Kidney (tissue), 14 donors: ENCODE measurements around the gene MMRN2. TPM values are rescaled to one million over a fixed set of nuclear protein-coding genes. Genes with fewer than 3 reads are reported as not detected.
"Not testable (repeated sequence)": the region's sequence is repeated elsewhere in the genome, so short reads cannot be mapped to it uniquely, and the experiment has no call there.

Experiments used
- DNase-seq, 5 donors: peaks; one replicate each; pipeline ENCODE4 v3.0.0-alpha.2; 2013 to 2020
- FAIRE-seq: peaks from 2 replicates; lab custom pipeline; 2012; peaks lifted over from hg19 to GRCh38; lab: Jason Lieb, UNC
- H3K27ac ChIP-seq, 2 donors: one replicate each; pipeline ENCODE4 v1.7.0; 2013; ENCODE audit warnings: low read depth in 2 of 2, low read length in 2 of 2, inconsistent platforms in 1 of 2
- H3K27me3 ChIP-seq: one replicate; pipeline ENCODE4 v1.7.1; 2013; ENCODE audit warnings: low read length, inconsistent platforms; ENCODE audit not compliant: control insufficient read depth, insufficient read depth
- H3K36me3 ChIP-seq, 3 donors: one replicate each; pipeline versions ENCODE4 v1.7.0 to v1.7.1; 2013; ENCODE audit warnings: low read length in 3 of 3, control low read depth in 1 of 3, inconsistent platforms in 1 of 3; ENCODE audit not compliant: insufficient read depth in 3 of 3, control insufficient read depth in 2 of 3
- H3K4me1 ChIP-seq, 3 donors: one replicate each; pipeline versions ENCODE4 v1.7.0 to v1.7.1; 2013; ENCODE audit warnings: low read length in 3 of 3, inconsistent platforms in 1 of 3, low read depth in 1 of 3; ENCODE audit not compliant: control insufficient read depth in 2 of 3, insufficient read depth in 2 of 3
- H3K4me3 ChIP-seq, 3 donors: one replicate each; pipeline versions ENCODE4 v1.7.0 to v1.8.1; 2013; ENCODE audit warnings: low read length in 3 of 3, control low read depth in 1 of 3, inconsistent platforms in 1 of 3
- H3K9ac ChIP-seq, 3 donors: one replicate each; pipeline versions ENCODE4 v1.7.0 to v1.7.1; 2013; ENCODE audit warnings: low read length in 3 of 3, control low read depth in 1 of 3, inconsistent platforms in 1 of 3
- H3K9me3 ChIP-seq, 3 donors: one replicate each; pipeline versions ENCODE4 v1.7.0 to v1.7.1; 2013; ENCODE audit warnings: low read length in 3 of 3, control low read depth in 1 of 3, inconsistent platforms in 1 of 3; ENCODE audit not compliant: control insufficient read depth in 2 of 3, insufficient read depth in 1 of 3
- intact Hi-C: fragments of 100-400 bp; cut with DNase I; formaldehyde crosslinking; loops from one replicate; pipeline ENCODE4 v1.11.1; 2022
- polyA plus RNA-seq: library from polyadenylated mRNA; stranded (reverse); fragments of 350-450 nt; fragmentation: Illumina TruSeq; extraction: RNeasy Lipid Tissue Mini Kit (QIAGEN cat#74804); gene quantifications from one replicate; pipeline ENCODE4 v1.2.3, GENCODE V29; 2014; ENCODE audit warnings: low read depth, low replicate concordance; ENCODE audit not compliant: insufficient read depth
- total RNA-seq: library from RNA; stranded (reverse); fragmentation: NEBNext Ultra II Directional; extraction: Animal tissue kit (Norgen Biotek cat#: 25700); gene quantifications from one replicate; pipeline ENCODE4 v1.2.1, GENCODE V29; 2021
- TF ChIP-seq, protein P1 (sequence below): IDR thresholded peaks from 3 replicates; pipeline ENCODE4 v1.5.1; 2012; ENCODE audit warnings: mild to moderate bottlenecking, moderate library complexity, borderline replicate concordance; ENCODE audit not compliant: insufficient read depth; ENCODE audit errors: extremely low read depth
- donor health status: control.
- donor health status: control.
- donor health status: control.
- donor health status: control.
- donor health status: control.
- donor health status: DM: yes; HTN: yes; CAD: no.
- donor health status: Normal renal cell carcinoma (clear cell type).

The MMRN2 gene
- total and polyA plus RNA-seq, 2 donors from 2014 or later, result 19.9 to 65.9 TPM

GRCh38 chr10:86981716-86982115 lies 24.3 kb upstream of the MMRN2 start:
- TF ChIP-seq, protein P1, sequence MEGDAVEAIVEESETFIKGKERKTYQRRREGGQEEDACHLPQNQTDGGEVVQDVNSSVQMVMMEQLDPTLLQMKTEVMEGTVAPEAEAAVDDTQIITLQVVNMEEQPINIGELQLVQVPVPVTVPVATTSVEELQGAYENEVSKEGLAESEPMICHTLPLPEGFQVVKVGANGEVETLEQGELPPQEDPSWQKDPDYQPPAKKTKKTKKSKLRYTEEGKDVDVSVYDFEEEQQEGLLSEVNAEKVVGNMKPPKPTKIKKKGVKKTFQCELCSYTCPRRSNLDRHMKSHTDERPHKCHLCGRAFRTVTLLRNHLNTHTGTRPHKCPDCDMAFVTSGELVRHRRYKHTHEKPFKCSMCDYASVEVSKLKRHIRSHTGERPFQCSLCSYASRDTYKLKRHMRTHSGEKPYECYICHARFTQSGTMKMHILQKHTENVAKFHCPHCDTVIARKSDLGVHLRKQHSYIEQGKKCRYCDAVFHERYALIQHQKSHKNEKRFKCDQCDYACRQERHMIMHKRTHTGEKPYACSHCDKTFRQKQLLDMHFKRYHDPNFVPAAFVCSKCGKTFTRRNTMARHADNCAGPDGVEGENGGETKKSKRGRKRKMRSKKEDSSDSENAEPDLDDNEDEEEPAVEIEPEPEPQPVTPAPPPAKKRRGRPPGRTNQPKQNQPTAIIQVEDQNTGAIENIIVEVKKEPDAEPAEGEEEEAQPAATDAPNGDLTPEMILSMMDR, result no peak
- Histone ChIP-seq H3K9ac (no peak overlapping the region), H3K36me3 (no peaks in the 10 kb centered on the region), H3K27me3 (no peaks in the 10 kb centered on the region), H3K27ac (no peak overlapping the region), H3K4me1 (peaks cover 0 to 15% (median 13%) of the 10 kb centered on the region in 3 donors), H3K9me3 (no peaks in the 10 kb centered on the region), H3K4me3 (no peak overlapping the region)
- intact Hi-C loops, result no loop called here
- no peak for DNase-seq
- FAIRE-seq, result no peak

DNA sequence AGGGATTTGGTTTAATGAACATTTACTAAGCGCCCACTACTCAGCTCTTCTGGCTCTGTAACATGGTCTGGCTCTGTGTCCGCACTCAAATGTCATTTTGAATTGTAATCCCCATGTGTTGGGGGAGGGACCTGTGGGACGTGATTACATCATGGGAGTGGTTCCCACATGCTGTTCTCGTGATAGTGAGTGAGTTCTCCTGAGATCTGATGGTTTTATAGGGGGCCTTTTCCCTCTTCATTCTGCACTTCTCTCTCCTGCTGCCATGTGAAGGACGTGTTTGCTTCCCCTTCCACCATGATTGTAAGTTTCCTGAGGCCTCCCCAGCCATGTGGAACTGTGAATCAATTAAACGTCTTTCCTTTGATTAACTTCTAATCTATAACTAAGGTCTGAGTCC lies 23.6 kb upstream of the MMRN2 start:
- intact Hi-C loops, H3K27me3 ChIP-seq, H3K36me3 ChIP-seq, H3K9me3 ChIP-seq, H3K9ac ChIP-seq, FAIRE-seq, DNase-seq, H3K4me3 ChIP-seq: not testable (repeated sequence)
- Histone ChIP-seq H3K4me1 (peaks cover 0 to 15% (median 13%) of the 10 kb centered on the region in 3 donors), H3K27ac (peak overlapping the region; percentile 17 to 46)

DNA sequence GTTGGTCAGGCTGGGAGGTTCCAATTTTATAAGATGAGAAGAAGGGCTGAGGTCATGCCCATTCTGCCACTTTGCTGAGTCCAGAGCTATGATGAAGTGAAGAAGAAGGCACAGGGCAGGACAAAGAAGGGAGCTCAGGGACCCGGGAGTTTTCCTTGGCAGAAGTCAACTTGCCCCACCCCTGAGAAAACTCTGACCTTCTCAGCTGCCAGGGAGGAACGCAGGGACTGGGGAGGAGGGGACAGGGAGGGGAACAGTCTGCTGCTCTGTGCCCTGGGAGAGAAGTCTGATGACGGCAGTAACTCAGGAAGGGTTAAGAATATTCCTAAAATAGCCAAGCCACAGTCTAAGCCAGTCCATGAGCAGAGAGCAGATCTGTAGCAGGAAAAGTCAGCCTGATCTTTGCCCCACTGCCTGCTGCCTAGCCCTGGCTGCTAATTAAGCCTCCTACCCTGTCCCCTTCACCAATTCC lies 22.6 kb upstream of the MMRN2 start:
- TF ChIP-seq, protein P1, result no peak
- Histone ChIP-seq H3K9ac (no peak overlapping the region), H3K4me3 (no peak overlapping the region), H3K9me3 (no peaks in the 10 kb centered on the region), H3K27ac (peak overlapping the region; percentile 28 to 32), H3K36me3 (no peaks in the 10 kb centered on the region), H3K27me3 (no peaks in the 10 kb centered on the region), H3K4me1 (peaks cover 0 to 15% (median 13%) of the 10 kb centered on the region in 3 donors)
- peak in 1 of 5 donors; percentile 81 for DNase-seq
- no peak for FAIRE-seq
- intact Hi-C loops, result no loop called here

GRCh38 chr10:86979296-86979818 lies 21.9 kb upstream of the MMRN2 start:
- FAIRE-seq, result no peak
- TF ChIP-seq, protein P1, result no peak
- no peak for DNase-seq

DNA sequence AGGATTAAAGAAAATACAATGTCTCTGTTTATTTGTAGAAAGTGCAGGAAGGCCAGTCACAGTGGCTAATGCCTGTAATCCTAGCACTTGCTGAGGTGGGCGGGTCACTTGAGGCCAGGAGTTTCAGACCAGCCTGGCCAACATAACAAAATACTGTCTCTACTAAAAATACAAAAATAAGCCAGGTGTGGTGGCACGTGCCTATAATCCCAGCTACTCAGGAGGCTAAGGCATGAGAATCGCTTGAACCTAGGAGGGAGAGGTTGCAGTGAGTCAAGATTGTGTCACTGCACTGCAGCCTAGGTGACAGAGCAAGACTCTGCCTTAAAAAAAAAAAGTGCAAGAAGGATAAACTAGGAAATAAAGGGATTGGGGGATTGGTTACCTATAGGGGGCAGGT lies 21.0 kb upstream of the MMRN2 start:
- H3K4me3 ChIP-seq, H3K9me3 ChIP-seq, H3K9ac ChIP-seq, DNase-seq, intact Hi-C loops, H3K36me3 ChIP-seq, H3K27me3 ChIP-seq, FAIRE-seq: not testable (repeated sequence)
- Histone ChIP-seq H3K4me1 (peaks cover 0 to 25% (median 13%) of the 10 kb centered on the region in 3 donors), H3K27ac (peak overlapping the region in 1 of 2 donors; percentile 4)

More at GRCh38 chr10:86979296-86979818, 21.9 kb upstream of the MMRN2 start:
- Histone ChIP-seq H3K9ac (no peak overlapping the region), H3K27me3 (no peaks in the 10 kb centered on the region), H3K4me1 (peaks cover 0 to 20% (median 13%) of the 10 kb centered on the region in 3 donors), H3K27ac (peak overlapping the region in 1 of 2 donors; percentile 28), H3K36me3 (no peaks in the 10 kb centered on the region), H3K9me3 (no peaks in the 10 kb centered on the region), H3K4me3 (no peak overlapping the region)
- intact Hi-C loops, result no loop called here
